ENCODE results near the gene PRTG.

Gene PRTG

GRCh38 chr15:55658886-55659285 is 84.1 kb downstream of the PRTG start:
- no peak overlapping the region for H3K27ac ChIP-seq (ENCODE audit: low read depth, low read length)
- no peak overlapping the region for H3K4me3 ChIP-seq (ENCODE audit: low read depth in 1 of 2, low read length in 2 of 2)
- H3K9me3 ChIP-seq (ENCODE audit: low read length), result no peaks in the 10 kb centered on the region
- H3K4me1 ChIP-seq (ENCODE audit: insufficient read depth, low read length), result no peaks in the 10 kb centered on the region
- H3K9ac ChIP-seq (ENCODE audit: low read length), result no peak overlapping the region
- no peaks in the 10 kb centered on the region for H3K27me3 ChIP-seq (ENCODE audit: control insufficient read depth in 1 of 2, insufficient read depth in 2 of 2, low read length in 2 of 2)
- no peaks in the 10 kb centered on the region for H3K36me3 ChIP-seq (ENCODE audit: insufficient read depth, low read length)

GRCh38 chr15:55654561-55655031 is 88.4 kb downstream of the PRTG start:
- Histone ChIP-seq H3K36me3 (ENCODE audit: insufficient read depth, low read length) (no peaks in the 10 kb centered on the region), H3K4me1 (ENCODE audit: insufficient read depth, low read length) (no peaks in the 10 kb centered on the region), H3K27ac (ENCODE audit: low read depth, low read length) (no peak overlapping the region), H3K9ac (ENCODE audit: low read length) (no peak overlapping the region), H3K4me3 (ENCODE audit: low read depth in 1 of 2, low read length in 2 of 2) (no peak overlapping the region), H3K27me3 (ENCODE audit: control insufficient read depth in 1 of 2, insufficient read depth in 2 of 2, low read length in 2 of 2) (no peaks in the 10 kb centered on the region), H3K9me3 (ENCODE audit: low read length) (no peaks in the 10 kb centered on the region)

- Histone ChIP-seq H3K9ac (ENCODE audit: low read length) (no peak overlapping the region), H3K4me1 (ENCODE audit: insufficient read depth, low read length) (no peaks in the 10 kb centered on the region), H3K27ac (ENCODE audit: low read depth, low read length) (no peak overlapping the region), H3K27me3 (ENCODE audit: control insufficient read depth in 1 of 2, insufficient read depth in 2 of 2, low read length in 2 of 2) (no peaks in the 10 kb centered on the region), H3K9me3 (ENCODE audit: low read length) (no peaks in the 10 kb centered on the region), H3K36me3 (ENCODE audit: insufficient read depth, low read length) (no peaks in the 10 kb centered on the region), H3K4me3 (ENCODE audit: low read depth in 1 of 2, low read length in 2 of 2) (no peak overlapping the region)
Observed at GRCh38 chr15:55652909-55653495, 90.0 kb downstream of the PRTG start.

GRCh38 chr15:55652359-55652758 is 90.6 kb downstream of the PRTG start:
- Histone ChIP-seq H3K9me3 (ENCODE audit: low read length) (no peaks in the 10 kb centered on the region), H3K27ac (ENCODE audit: low read depth, low read length) (no peak overlapping the region), H3K4me3 (ENCODE audit: low read depth in 1 of 2, low read length in 2 of 2) (no peak overlapping the region), H3K27me3 (ENCODE audit: control insufficient read depth in 1 of 2, insufficient read depth in 2 of 2, low read length in 2 of 2) (no peaks in the 10 kb centered on the region), H3K4me1 (ENCODE audit: insufficient read depth, low read length) (no peaks in the 10 kb centered on the region), H3K36me3 (ENCODE audit: insufficient read depth, low read length) (no peaks in the 10 kb centered on the region), H3K9ac (ENCODE audit: low read length) (no peak overlapping the region)

- no peak overlapping the region for H3K27ac ChIP-seq (ENCODE audit: low read depth, low read length)
- no peaks in the 10 kb centered on the region for H3K9me3 ChIP-seq (ENCODE audit: low read length)
- H3K9ac ChIP-seq (ENCODE audit: low read length), result no peak overlapping the region
- H3K4me1 ChIP-seq (ENCODE audit: insufficient read depth, low read length), result no peaks in the 10 kb centered on the region
- no peak overlapping the region for H3K4me3 ChIP-seq (ENCODE audit: low read depth in 1 of 2, low read length in 2 of 2)
- no peaks in the 10 kb centered on the region for H3K36me3 ChIP-seq (ENCODE audit: insufficient read depth, low read length)
- no peaks in the 10 kb centered on the region for H3K27me3 ChIP-seq (ENCODE audit: control insufficient read depth in 1 of 2, insufficient read depth in 2 of 2, low read length in 2 of 2)
Observed at GRCh38 chr15:55649058-55649423, 93.9 kb downstream of the PRTG start.

- no peak overlapping the region for H3K4me3 ChIP-seq (ENCODE audit: low read depth in 1 of 2, low read length in 2 of 2)
- no peak overlapping the region for H3K27ac ChIP-seq (ENCODE audit: low read depth, low read length)
- H3K36me3 ChIP-seq (ENCODE audit: insufficient read depth, low read length), result peaks cover 9% of the 10 kb centered on the region
- no peaks in the 10 kb centered on the region for H3K9me3 ChIP-seq (ENCODE audit: low read length)
- H3K27me3 ChIP-seq (ENCODE audit: control insufficient read depth in 1 of 2, insufficient read depth in 2 of 2, low read length in 2 of 2), result no peaks in the 10 kb centered on the region
- no peak overlapping the region for H3K9ac ChIP-seq (ENCODE audit: low read length)
- no peaks in the 10 kb centered on the region for H3K4me1 ChIP-seq (ENCODE audit: insufficient read depth, low read length)
Observed at GRCh38 chr15:55638764-55639163, 104.2 kb downstream of the PRTG start.

GRCh38 chr15:55637086-55637485 is 105.9 kb downstream of the PRTG start:
- Histone ChIP-seq H3K36me3 (ENCODE audit: insufficient read depth, low read length) (peaks cover 9% of the 10 kb centered on the region), H3K27ac (ENCODE audit: low read depth, low read length) (no peak overlapping the region), H3K9me3 (ENCODE audit: low read length) (no peaks in the 10 kb centered on the region), H3K27me3 (ENCODE audit: control insufficient read depth in 1 of 2, insufficient read depth in 2 of 2, low read length in 2 of 2) (no peaks in the 10 kb centered on the region), H3K9ac (ENCODE audit: low read length) (no peak overlapping the region), H3K4me3 (ENCODE audit: low read depth in 1 of 2, low read length in 2 of 2) (no peak overlapping the region), H3K4me1 (ENCODE audit: insufficient read depth, low read length) (no peaks in the 10 kb centered on the region)

- Histone ChIP-seq H3K9ac (ENCODE audit: low read length) (no peak overlapping the region), H3K9me3 (ENCODE audit: low read length) (no peaks in the 10 kb centered on the region), H3K27me3 (ENCODE audit: control insufficient read depth in 1 of 2, insufficient read depth in 2 of 2, low read length in 2 of 2) (no peaks in the 10 kb centered on the region), H3K36me3 (ENCODE audit: insufficient read depth, low read length) (peaks cover 4% of the 10 kb centered on the region), H3K27ac (ENCODE audit: low read depth, low read length) (no peak overlapping the region), H3K4me3 (ENCODE audit: low read depth in 1 of 2, low read length in 2 of 2) (no peak overlapping the region), H3K4me1 (ENCODE audit: insufficient read depth, low read length) (peaks cover 4% of the 10 kb centered on the region)
Observed at GRCh38 chr15:55633731-55634130, 109.2 kb downstream of the PRTG start.

- Histone ChIP-seq H3K4me1 (ENCODE audit: insufficient read depth, low read length) (peaks cover 4% of the 10 kb centered on the region), H3K36me3 (ENCODE audit: insufficient read depth, low read length) (no peaks in the 10 kb centered on the region), H3K27me3 (ENCODE audit: control insufficient read depth in 1 of 2, insufficient read depth in 2 of 2, low read length in 2 of 2) (no peaks in the 10 kb centered on the region), H3K27ac (ENCODE audit: low read depth, low read length) (no peak overlapping the region), H3K9me3 (ENCODE audit: low read length) (no peaks in the 10 kb centered on the region), H3K9ac (ENCODE audit: low read length) (no peak overlapping the region), H3K4me3 (ENCODE audit: low read depth in 1 of 2, low read length in 2 of 2) (no peak overlapping the region)
Observed at GRCh38 chr15:55632434-55632833, 110.5 kb downstream of the PRTG start.

- Histone ChIP-seq H3K9ac (ENCODE audit: low read length) (no peak overlapping the region), H3K27me3 (ENCODE audit: control insufficient read depth in 1 of 2, insufficient read depth in 2 of 2, low read length in 2 of 2) (no peaks in the 10 kb centered on the region), H3K4me3 (ENCODE audit: low read depth in 1 of 2, low read length in 2 of 2) (no peak overlapping the region), H3K36me3 (ENCODE audit: insufficient read depth, low read length) (no peaks in the 10 kb centered on the region), H3K9me3 (ENCODE audit: low read length) (no peaks in the 10 kb centered on the region), H3K4me1 (ENCODE audit: insufficient read depth, low read length) (peaks cover 4% of the 10 kb centered on the region), H3K27ac (ENCODE audit: low read depth, low read length) (no peak overlapping the region)
Observed at GRCh38 chr15:55630858-55631257, 112.1 kb downstream of the PRTG start.

GRCh38 chr15:55628369-55628730 is 114.6 kb downstream of the PRTG start:
- Histone ChIP-seq H3K4me1 (ENCODE audit: insufficient read depth, low read length) (peaks cover 4% of the 10 kb centered on the region), H3K36me3 (ENCODE audit: insufficient read depth, low read length) (no peaks in the 10 kb centered on the region), H3K9ac (ENCODE audit: low read length) (no peak overlapping the region), H3K9me3 (ENCODE audit: low read length) (no peaks in the 10 kb centered on the region), H3K27me3 (ENCODE audit: control insufficient read depth in 1 of 2, insufficient read depth in 2 of 2, low read length in 2 of 2) (no peaks in the 10 kb centered on the region), H3K4me3 (ENCODE audit: low read depth in 1 of 2, low read length in 2 of 2) (no peak overlapping the region), H3K27ac (ENCODE audit: low read depth, low read length) (no peak overlapping the region)

- Histone ChIP-seq H3K27me3 (ENCODE audit: control insufficient read depth in 1 of 2, insufficient read depth in 2 of 2, low read length in 2 of 2) (no peaks in the 10 kb centered on the region), H3K9ac (ENCODE audit: low read length) (no peak overlapping the region), H3K4me3 (ENCODE audit: low read depth in 1 of 2, low read length in 2 of 2) (no peak overlapping the region), H3K9me3 (ENCODE audit: low read length) (no peaks in the 10 kb centered on the region), H3K36me3 (ENCODE audit: insufficient read depth, low read length) (no peaks in the 10 kb centered on the region), H3K27ac (ENCODE audit: low read depth, low read length) (no peak overlapping the region), H3K4me1 (ENCODE audit: insufficient read depth, low read length) (peaks cover 4% of the 10 kb centered on the region)
Observed at GRCh38 chr15:55627730-55628368, 115.1 kb downstream of the PRTG start.
